DMS 273 (cell line): Measurements from ENCODE around the gene IQSEC1.

Experiments
- DNase-seq: peaks from one replicate; lab custom pipeline; 2025; ENCODE audit not compliant: unreplicated experiment; lab: John Stamatoyannopoulos, UW

The IQSEC1 gene

DNA sequence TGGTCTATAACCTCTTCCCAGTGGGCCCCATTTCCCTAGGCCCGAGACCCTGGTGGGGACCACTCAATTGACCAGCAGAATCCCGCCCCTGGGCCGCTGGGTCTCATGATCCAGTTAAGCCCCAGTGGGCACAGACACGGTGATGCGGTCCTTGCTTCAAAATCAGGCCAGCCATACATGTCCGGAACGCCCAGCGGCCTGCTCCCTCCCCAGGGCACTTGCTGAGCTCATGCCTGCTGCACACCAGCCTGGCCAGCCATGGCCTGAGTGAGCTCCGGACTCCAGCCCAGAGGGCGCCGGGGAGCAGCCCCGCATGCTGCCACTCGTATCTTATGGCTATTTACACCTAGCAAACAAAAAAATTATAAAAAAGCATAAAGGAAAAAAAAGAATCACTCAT, 34.4 kb upstream of the IQSEC1 start:
- no peak for DNase-seq

GRCh38 chr3:13106308-13107001, 33.2 kb upstream of the IQSEC1 start:
- no peak for DNase-seq

- DNase-seq = peak; percentile 49
Measured at GRCh38 chr3:13105896-13106250, 32.6 kb upstream of the IQSEC1 start.

DNA sequence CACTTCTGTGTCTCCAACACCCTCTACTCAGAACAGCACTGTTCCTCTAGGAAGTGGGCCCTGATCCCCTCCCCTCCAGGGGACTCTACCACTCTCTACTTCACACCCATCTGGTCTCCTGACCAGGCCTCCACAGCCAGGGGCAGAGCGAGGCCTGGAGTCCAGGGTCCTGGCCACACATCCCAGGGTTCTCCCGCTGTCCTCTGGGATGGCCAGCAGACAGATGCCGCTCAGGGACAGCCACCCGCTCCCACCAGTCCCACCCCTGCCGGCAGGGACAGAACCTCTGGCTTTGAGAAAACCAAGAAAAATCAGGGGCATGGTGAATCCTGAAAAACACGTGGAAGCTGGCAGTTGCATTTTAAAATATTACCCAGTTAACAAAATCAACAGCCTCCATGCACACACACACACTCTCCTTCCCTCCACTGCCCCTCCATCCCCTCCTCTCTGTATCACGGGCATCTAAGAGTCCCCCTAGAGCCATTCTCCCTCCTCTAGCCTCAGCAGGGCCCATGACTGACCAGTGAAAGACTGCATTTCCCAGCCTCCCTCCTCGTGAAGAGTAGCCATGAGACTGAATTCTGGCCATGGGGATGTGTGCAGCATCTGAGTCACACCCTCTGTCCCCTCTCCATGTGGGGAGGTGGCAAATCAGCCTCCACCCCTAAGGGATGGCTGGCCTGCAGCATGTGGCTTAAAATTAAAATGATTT, 32.1 kb upstream of the IQSEC1 start:
- no peak for DNase-seq

- DNase-seq = no peak
Measured at GRCh38 chr3:13104511-13104910, 31.3 kb upstream of the IQSEC1 start.

- DNase-seq = no peak
Measured at GRCh38 chr3:13103416-13104058, 30.3 kb upstream of the IQSEC1 start.

- no peak for DNase-seq
Measured at GRCh38 chr3:13102386-13103345, 29.4 kb upstream of the IQSEC1 start.

- no peak for DNase-seq
Measured at GRCh38 chr3:13099707-13100106, 26.5 kb upstream of the IQSEC1 start.

DNA sequence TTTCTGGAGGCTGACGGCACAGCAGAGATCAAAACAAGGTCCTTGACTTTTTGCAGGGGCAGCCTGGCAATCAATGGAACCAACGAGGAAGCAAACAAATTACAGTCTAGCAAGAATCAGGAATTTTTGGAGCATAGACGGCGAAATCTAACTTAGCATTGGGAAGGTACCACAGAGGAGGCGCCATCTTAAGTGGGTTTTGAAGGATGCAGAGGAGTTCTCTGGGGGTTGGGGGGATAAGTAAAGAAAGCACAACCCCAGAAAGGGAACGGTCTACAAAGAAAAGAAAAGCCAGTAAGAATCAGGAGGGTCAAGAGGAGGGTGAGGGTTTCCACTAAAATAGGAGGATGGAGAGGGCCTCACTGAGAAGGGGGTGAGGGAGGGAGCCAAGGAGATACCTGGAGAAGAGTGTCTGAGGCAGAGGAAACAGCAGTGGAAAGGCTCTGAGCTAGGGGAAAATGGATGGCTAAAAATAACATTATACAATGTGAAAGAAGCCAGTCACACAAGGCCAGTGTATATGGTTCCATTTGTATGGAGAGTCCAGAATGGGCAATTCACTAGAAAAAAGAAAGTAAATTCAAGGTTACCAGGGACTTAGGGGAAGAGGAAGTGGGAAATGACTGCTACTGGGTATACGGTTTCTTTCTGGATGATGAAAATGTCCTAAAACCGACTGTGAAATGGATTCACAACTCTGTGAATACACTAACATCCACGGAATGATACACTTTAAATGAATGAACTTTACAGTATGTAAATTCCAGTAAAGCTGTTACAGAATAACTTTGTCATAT, 25.2 kb upstream of the IQSEC1 start:
- no peak for DNase-seq

DNA sequence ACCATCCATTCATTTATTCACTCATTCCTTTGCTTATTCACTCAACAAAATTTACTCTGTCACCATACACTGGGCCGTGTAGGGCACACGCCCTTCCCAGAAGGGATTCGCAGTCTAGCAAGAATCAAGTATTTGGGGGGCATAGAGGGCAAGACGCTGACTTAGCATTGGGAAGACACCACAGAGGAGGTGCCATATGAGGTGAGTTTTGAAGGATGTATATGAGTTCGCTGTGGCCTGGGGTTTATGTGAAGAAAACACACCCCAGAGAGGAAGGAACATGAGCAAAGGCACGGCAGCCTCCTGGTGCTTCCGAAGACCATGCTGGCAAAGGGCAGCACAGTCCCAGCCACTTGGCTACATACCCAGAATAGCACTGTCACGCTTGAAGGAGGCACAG, 23.1 kb upstream of the IQSEC1 start:
- no peak for DNase-seq

DNA sequence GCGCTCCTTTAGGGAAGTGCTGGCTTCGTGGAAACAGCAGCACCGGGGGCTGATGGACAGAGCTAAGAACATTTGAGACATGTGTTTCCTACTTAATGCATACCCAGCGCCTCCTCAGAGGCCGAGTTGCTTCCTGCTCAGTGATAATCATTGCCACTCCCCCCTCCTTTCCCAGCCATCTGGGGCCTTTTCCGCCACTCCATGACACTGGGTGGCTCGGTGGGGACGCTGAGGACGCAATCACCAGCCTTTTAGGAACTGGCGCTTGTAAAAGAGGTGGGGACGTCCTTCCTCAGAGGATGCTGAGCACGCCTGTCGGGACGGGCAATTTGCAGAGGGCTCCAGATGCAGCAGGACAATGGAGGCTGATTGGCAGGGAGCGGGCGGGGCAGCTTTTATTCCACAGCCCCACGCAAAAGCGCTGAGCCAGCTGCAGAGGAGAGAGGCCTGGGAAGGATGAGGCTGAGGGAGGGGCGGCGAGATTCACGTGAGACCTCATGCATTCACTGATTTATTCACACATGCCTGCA, 22.2 kb upstream of the IQSEC1 start:
- peak; percentile 30 for DNase-seq

- no peak for DNase-seq
Measured at GRCh38 chr3:13093687-13094086, 20.5 kb upstream of the IQSEC1 start.

GRCh38 chr3:13092621-13093617, 19.7 kb upstream of the IQSEC1 start:
- no peak for DNase-seq

DNA sequence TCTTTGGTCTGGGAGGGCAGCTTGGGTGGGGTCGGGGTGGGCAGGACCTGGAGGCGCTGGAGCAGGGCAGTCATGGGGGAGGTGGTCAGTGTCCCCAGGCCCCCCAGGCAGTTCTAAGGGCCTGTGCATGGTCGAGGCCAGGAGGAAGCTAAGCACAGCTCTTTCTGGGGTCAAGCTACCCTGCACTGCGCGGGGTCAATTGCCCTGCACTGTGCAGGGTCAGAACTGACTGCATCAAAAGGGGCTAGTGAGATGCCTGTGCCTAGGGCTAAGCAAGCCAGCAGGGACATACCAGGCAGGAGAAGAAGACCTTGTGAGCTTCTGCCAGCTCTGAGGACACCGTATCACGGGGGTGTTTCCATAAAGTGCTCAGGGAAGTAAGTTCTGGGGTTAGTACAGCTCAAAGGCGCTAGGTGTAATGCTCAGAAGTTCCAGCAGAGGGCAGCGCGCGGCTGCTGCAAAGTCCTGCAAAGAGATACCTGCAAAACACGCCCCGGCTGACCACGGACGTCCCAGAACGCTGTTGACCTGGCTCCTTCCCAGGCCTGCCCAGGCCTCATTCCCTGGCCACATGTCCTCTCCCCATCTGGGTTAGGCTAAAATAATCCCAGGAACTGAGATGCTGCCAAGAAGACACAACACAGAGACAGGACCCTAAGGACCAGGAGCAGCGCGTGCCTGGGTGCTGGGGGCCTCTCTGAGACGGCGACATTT, 18.8 kb upstream of the IQSEC1 start:
- peak; percentile 79 for DNase-seq

- peak; percentile 43 for DNase-seq
Measured at GRCh38 chr3:13088028-13089006, 15.1 kb upstream of the IQSEC1 start.

- no peak for DNase-seq
Measured at GRCh38 chr3:13087320-13087990, 14.2 kb upstream of the IQSEC1 start.
